ENCODE measurements around the gene RAD50. TPM values are rescaled to one million over a fixed set of nuclear protein-coding genes. Genes with fewer than 3 reads are reported as not detected.

Gene RAD50
- total and polyA plus RNA-seq, 7 experiments from 2014 or later, result 14.8 to 35.4 (median 25.2) TPM

DNA sequence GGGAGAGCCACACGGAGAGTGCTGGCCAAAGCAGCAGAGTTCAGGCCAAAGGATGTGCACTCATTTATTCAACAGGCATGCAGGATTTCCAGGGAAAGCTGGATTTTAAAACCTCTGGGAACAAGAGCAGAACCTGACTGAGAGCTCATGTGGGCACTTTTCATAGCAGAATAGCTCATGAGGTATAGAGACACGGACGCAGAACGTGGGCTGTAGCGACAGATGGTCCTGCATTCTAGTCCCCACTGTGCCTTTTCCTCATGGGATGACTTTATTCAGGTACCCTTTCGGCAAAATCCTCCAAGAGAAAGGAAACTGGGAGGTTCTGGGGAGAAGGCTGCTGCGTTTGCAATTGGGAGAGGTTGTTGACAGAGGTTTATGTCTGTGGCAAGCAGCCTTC lies 122.4 kb downstream of the RAD50 start:
- Mint-ChIP-seq H3K36me3 (peaks cover 0 to 15% (median 5%) of the 10 kb centered on the region in 5 donors), H3K4me3 (no peak overlapping the region), H3K4me1 (peaks cover 0 to 30% (median 0%) of the 10 kb centered on the region in 7 donors), H3K9me3 (no peaks in the 10 kb centered on the region), H3K27me3 (peaks cover 0 to 3% (median 0%) of the 10 kb centered on the region in 5 donors), H3K27ac (no peak overlapping the region)
- Histone ChIP-seq H3K4me3 (ENCODE audit: low read length) (no peak overlapping the region), H3K27ac (ENCODE audit: low read depth, low read length) (no peak overlapping the region), H3K36me3 (ENCODE audit: control insufficient read depth in 2 of 3, insufficient read depth in 3 of 3, low read length in 3 of 3) (no peaks in the 10 kb centered on the region), H3K27me3 (ENCODE audit: control insufficient read depth in 2 of 2, insufficient read depth in 2 of 2, low read length in 2 of 2) (no peaks in the 10 kb centered on the region), H3K4me1 (ENCODE audit: control insufficient read depth in 2 of 2, insufficient read depth in 2 of 2, low read length in 2 of 2) (peaks cover 0 to 17% of the 10 kb centered on the region in 2 donors), H3K9me3 (ENCODE audit: control insufficient read depth in 2 of 3, low read length in 3 of 3) (no peaks in the 10 kb centered on the region)
- ChIA-PET POLR2A (no interaction called here), CTCF (interaction anchor here (0.6 kb wide), 1 partner anchor 312 kb away, joined by 4 read pairs; no protein-coding TSS in a partner anchor)
- intact Hi-C loops (cut with micrococcal nuclease), result no loop called here
- ATAC-seq (no peak), DNase-seq (no peak)

GRCh38 chr5:132679717-132680380 lies 123.1 kb downstream of the RAD50 start:
- CTCF ChIA-PET, result interaction anchor here (0.6 kb wide), 1 partner anchor 311 kb away, joined by 4 read pairs; no protein-coding TSS in a partner anchor
- POLR2A ChIA-PET, result no interaction called here

GRCh38 chr5:132680780-132681475 lies 124.2 kb downstream of the RAD50 start:
- H3K4me3 ChIP-seq (ENCODE audit: low read length), result no peak overlapping the region
- H3K4me3 Mint-ChIP-seq, result no peak overlapping the region
- no peaks in the 10 kb centered on the region for H3K9me3 ChIP-seq (ENCODE audit: control insufficient read depth in 2 of 3, low read length in 3 of 3)
- peaks cover 0 to 3% (median 0%) of the 10 kb centered on the region in 5 donors for H3K27me3 Mint-ChIP-seq
- no peak overlapping the region for H3K27ac Mint-ChIP-seq
- peaks cover 0 to 18% (median 5%) of the 10 kb centered on the region in 5 donors for H3K36me3 Mint-ChIP-seq
- intact Hi-C loops (cut with micrococcal nuclease), result no loop called here
- POLR2A ChIA-PET, result no interaction called here
- H3K27me3 ChIP-seq (ENCODE audit: control insufficient read depth in 2 of 2, insufficient read depth in 2 of 2, low read length in 2 of 2), result no peaks in the 10 kb centered on the region
- no peak overlapping the region for H3K27ac ChIP-seq (ENCODE audit: low read depth, low read length)
- CTCF ChIA-PET, result no interaction called here
- peaks cover 0 to 10% of the 10 kb centered on the region in 2 donors for H3K4me1 ChIP-seq (ENCODE audit: control insufficient read depth in 2 of 2, insufficient read depth in 2 of 2, low read length in 2 of 2)
- ATAC-seq (no peak), DNase-seq (no peak)
- H3K36me3 ChIP-seq (ENCODE audit: control insufficient read depth in 2 of 3, insufficient read depth in 3 of 3, low read length in 3 of 3), result no peaks in the 10 kb centered on the region
- no peaks in the 10 kb centered on the region for H3K9me3 Mint-ChIP-seq
- peaks cover 0 to 24% (median 0%) of the 10 kb centered on the region in 7 donors for H3K4me1 Mint-ChIP-seq

More at GRCh38 chr5:132679717-132680380, 123.1 kb downstream of the RAD50 start:
- Histone ChIP-seq H3K27me3 (ENCODE audit: control insufficient read depth in 2 of 2, insufficient read depth in 2 of 2, low read length in 2 of 2) (no peaks in the 10 kb centered on the region), H3K4me3 (ENCODE audit: low read length) (no peak overlapping the region), H3K27ac (ENCODE audit: low read depth, low read length) (no peak overlapping the region), H3K36me3 (ENCODE audit: control insufficient read depth in 2 of 3, insufficient read depth in 3 of 3, low read length in 3 of 3) (no peaks in the 10 kb centered on the region), H3K4me1 (ENCODE audit: control insufficient read depth in 2 of 2, insufficient read depth in 2 of 2, low read length in 2 of 2) (peaks cover 0 to 17% of the 10 kb centered on the region in 2 donors), H3K9me3 (ENCODE audit: control insufficient read depth in 2 of 3, low read length in 3 of 3) (no peaks in the 10 kb centered on the region)
- Mint-ChIP-seq H3K9me3 (no peaks in the 10 kb centered on the region), H3K4me3 (no peak overlapping the region), H3K27ac (peak overlapping the region in 1 of 9 donors; percentile 1), H3K36me3 (peaks cover 0 to 15% (median 5%) of the 10 kb centered on the region in 5 donors), H3K4me1 (peaks cover 0 to 30% (median 0%) of the 10 kb centered on the region in 7 donors), H3K27me3 (peaks cover 0 to 3% (median 0%) of the 10 kb centered on the region in 5 donors)
- intact Hi-C loops (cut with micrococcal nuclease), result no loop called here
- DNase-seq, result no peak
- no peak for ATAC-seq

- no peaks in the 10 kb centered on the region for H3K36me3 ChIP-seq (ENCODE audit: control insufficient read depth in 2 of 3, insufficient read depth in 3 of 3, low read length in 3 of 3)
- no peak overlapping the region for H3K27ac Mint-ChIP-seq
- H3K27me3 Mint-ChIP-seq, result peaks cover 0 to 3% (median 0%) of the 10 kb centered on the region in 5 donors
- no peak overlapping the region for H3K27ac ChIP-seq (ENCODE audit: low read depth, low read length)
- ChIA-PET CTCF (no interaction called here), POLR2A (no interaction called here)
- ATAC-seq, result peak; percentile 27
- intact Hi-C loops (cut with micrococcal nuclease), result no loop called here
- peaks cover 0 to 5% of the 10 kb centered on the region in 2 donors for H3K4me1 ChIP-seq (ENCODE audit: control insufficient read depth in 2 of 2, insufficient read depth in 2 of 2, low read length in 2 of 2)
- no peak for DNase-seq
- H3K36me3 Mint-ChIP-seq, result peaks cover 0 to 18% (median 5%) of the 10 kb centered on the region in 5 donors
- no peak overlapping the region for H3K4me3 Mint-ChIP-seq
- peaks cover 0 to 20% (median 0%) of the 10 kb centered on the region in 7 donors for H3K4me1 Mint-ChIP-seq
- no peaks in the 10 kb centered on the region for H3K9me3 Mint-ChIP-seq
- H3K27me3 ChIP-seq (ENCODE audit: control insufficient read depth in 2 of 2, insufficient read depth in 2 of 2, low read length in 2 of 2), result no peaks in the 10 kb centered on the region
- no peaks in the 10 kb centered on the region for H3K9me3 ChIP-seq (ENCODE audit: control insufficient read depth in 2 of 3, low read length in 3 of 3)
- no peak overlapping the region for H3K4me3 ChIP-seq (ENCODE audit: low read length)
Measured at GRCh38 chr5:132681476-132681831, 124.7 kb downstream of the RAD50 start.

DNA sequence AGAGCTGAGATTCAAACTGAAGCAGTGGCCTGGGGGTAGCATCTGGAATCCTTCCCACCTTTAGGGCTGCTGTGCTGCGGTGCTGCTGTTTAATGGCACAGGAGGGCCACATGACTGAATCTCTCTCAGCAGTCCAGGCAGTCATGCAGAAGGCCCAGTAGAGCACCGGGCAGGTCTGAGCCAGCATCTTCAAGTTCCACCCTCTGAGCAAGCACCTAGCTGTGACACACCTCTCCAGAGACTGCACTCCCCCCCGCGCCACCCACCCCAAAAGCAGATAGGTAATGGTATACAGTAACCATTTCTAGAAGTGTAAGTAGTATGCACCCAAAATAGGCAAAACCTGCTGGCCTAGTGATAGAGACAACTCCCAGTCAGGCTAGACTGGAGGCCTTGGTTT lies 125.2 kb downstream of the RAD50 start:
- Histone ChIP-seq H3K36me3 (ENCODE audit: control insufficient read depth in 2 of 3, insufficient read depth in 3 of 3, low read length in 3 of 3) (no peaks in the 10 kb centered on the region), H3K4me1 (ENCODE audit: control insufficient read depth in 2 of 2, insufficient read depth in 2 of 2, low read length in 2 of 2) (no peaks in the 10 kb centered on the region), H3K4me3 (ENCODE audit: low read length) (no peak overlapping the region), H3K9me3 (ENCODE audit: control insufficient read depth in 2 of 3, low read length in 3 of 3) (no peaks in the 10 kb centered on the region), H3K27me3 (ENCODE audit: control insufficient read depth in 2 of 2, insufficient read depth in 2 of 2, low read length in 2 of 2) (no peaks in the 10 kb centered on the region), H3K27ac (ENCODE audit: low read depth, low read length) (no peak overlapping the region)
- Mint-ChIP-seq H3K36me3 (peaks cover 0 to 18% (median 5%) of the 10 kb centered on the region in 5 donors), H3K4me3 (no peak overlapping the region), H3K27me3 (peaks cover 0 to 3% (median 0%) of the 10 kb centered on the region in 5 donors), H3K9me3 (no peaks in the 10 kb centered on the region), H3K4me1 (peaks cover 0 to 15% (median 0%) of the 10 kb centered on the region in 7 donors), H3K27ac (no peak overlapping the region)
- ChIA-PET POLR2A (no interaction called here), CTCF (no interaction called here)
- intact Hi-C loops (cut with micrococcal nuclease), result no loop called here
- no peak for DNase-seq
- no peak for ATAC-seq

DNA sequence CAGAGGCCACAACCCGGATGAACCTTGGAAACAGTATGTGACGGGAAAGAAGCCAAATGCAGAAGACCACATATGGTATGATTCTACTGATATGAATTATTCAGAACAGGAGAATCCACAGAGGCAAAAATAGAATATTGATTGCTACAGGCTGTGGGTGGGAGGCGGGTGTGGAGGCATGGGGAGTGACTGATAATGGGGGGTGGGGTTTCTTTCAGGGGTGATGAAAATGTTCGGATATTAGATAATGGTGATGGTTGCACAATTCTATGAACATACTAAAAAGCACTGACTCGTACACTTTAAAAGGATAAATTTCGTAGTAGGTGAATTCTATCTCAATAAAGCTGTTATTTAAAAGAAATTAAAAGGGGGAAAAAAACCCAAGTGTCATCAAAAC lies 127.7 kb downstream of the RAD50 start:
- intact Hi-C loops (cut with micrococcal nuclease), result no loop called here
- Histone ChIP-seq H3K4me1 (ENCODE audit: control insufficient read depth in 2 of 2, insufficient read depth in 2 of 2, low read length in 2 of 2) (peaks cover 14 to 19% of the 10 kb centered on the region in 2 donors), H3K9me3 (ENCODE audit: control insufficient read depth in 2 of 3, low read length in 3 of 3) (no peaks in the 10 kb centered on the region), H3K27ac (ENCODE audit: low read depth, low read length) (no peak overlapping the region), H3K27me3 (ENCODE audit: control insufficient read depth in 2 of 2, insufficient read depth in 2 of 2, low read length in 2 of 2) (no peaks in the 10 kb centered on the region), H3K36me3 (ENCODE audit: control insufficient read depth in 2 of 3, insufficient read depth in 3 of 3, low read length in 3 of 3) (no peaks in the 10 kb centered on the region), H3K4me3 (ENCODE audit: low read length) (no peak overlapping the region)
- no peaks in the 10 kb centered on the region for H3K9me3 Mint-ChIP-seq
- H3K36me3 Mint-ChIP-seq, result peaks cover 0 to 25% (median 5%) of the 10 kb centered on the region in 5 donors
- no peak for ATAC-seq
- CTCF ChIA-PET, result no interaction called here
- POLR2A ChIA-PET, result no interaction called here
- DNase-seq, result no peak
- H3K4me1 Mint-ChIP-seq, result peaks cover 17 to 30% (median 19%) of the 10 kb centered on the region in 7 donors
- peak overlapping the region in 1 of 9 donors; percentile 39 for H3K27ac Mint-ChIP-seq
- no peaks in the 10 kb centered on the region for H3K27me3 Mint-ChIP-seq
- H3K4me3 Mint-ChIP-seq, result no peak overlapping the region

Measured in naive thymus-derived CD4-positive, alpha-beta T cell (primary cell).